Smooth muscle cell (in vitro differentiated cells): ENCODE results near the gene ZCCHC14. TPM values are rescaled to one million over a fixed set of nuclear protein-coding genes. Genes with fewer than 3 reads are reported as not detected.

ENCODE experiments used
- DNase-seq: peaks from one replicate; lab custom pipeline; 2025; ENCODE audit not compliant: unreplicated experiment; lab: John Stamatoyannopoulos, UW
- H2AFZ ChIP-seq: fragments of 200-600 bp; sonication (generic); 2 replicates; pipeline ENCODE4 v1.6.0; 2016; ENCODE audit warnings: antibody characterized with exemption, low read depth, mild to moderate bottlenecking
- H3F3A ChIP-seq: fragments of 200-600 bp; sonication (generic); 2 replicates; pipeline ENCODE4 v1.6.0; 2017; ENCODE audit warnings: antibody characterized with exemption, low read depth
- H3K27ac ChIP-seq: fragments of 200-600 bp; sonication (generic); 2 replicates; pipeline ENCODE4 v1.5.1; 2016; ENCODE audit warnings: low read depth, mild to moderate bottlenecking
- H3K27me3 ChIP-seq: fragments of 200-600 bp; sonication (generic); 2 replicates; pipeline ENCODE4 v1.6.1; 2016; ENCODE audit warnings: low read depth, mild to moderate bottlenecking
- H3K36me3 ChIP-seq: fragments of 200-600 bp; sonication (generic); 2 replicates; pipeline ENCODE4 v1.5.1; 2016; ENCODE audit warnings: low read depth
- H3K4me1 ChIP-seq: fragments of 200-600 bp; sonication (generic); 2 replicates; pipeline ENCODE4 v1.5.1; 2016; ENCODE audit warnings: low read depth
- H3K4me2 ChIP-seq: fragments of 200-600 bp; sonication (generic); 2 replicates; pipeline ENCODE4 v1.6.0; 2016; ENCODE audit warnings: mild to moderate bottlenecking
- H3K4me3 ChIP-seq: fragments of 200-600 bp; sonication (generic); 2 replicates; pipeline ENCODE4 v1.5.1; 2016; ENCODE audit warnings: mild to moderate bottlenecking
- H3K79me2 ChIP-seq: fragments of 200-600 bp; sonication (generic); 2 replicates; pipeline ENCODE4 v1.6.0; 2016; ENCODE audit warnings: low read depth, mild to moderate bottlenecking
- H3K9ac ChIP-seq: fragments of 200-600 bp; sonication (generic); 2 replicates; pipeline ENCODE4 v1.6.0; 2016; ENCODE audit warnings: low read depth
- H3K9me3 ChIP-seq: fragments of 200-600 bp; sonication (generic); replicated peaks from 2 replicates; pipeline ENCODE4 v1.5.1; 2016; ENCODE audit warnings: low read depth
- H4K20me1 ChIP-seq: fragments of 200-600 bp; sonication (generic); 2 replicates; pipeline ENCODE4 v1.6.0; 2016; ENCODE audit warnings: low read depth
- WGBS: methylation state at CpG from one replicate; pipeline ENCODE4 v1.1.7; 2016; ENCODE audit warnings: low lambda C conversion rate; 5-methylcytosine and 5-hydroxymethylcytosine counted together
- polyA plus RNA-seq: library from polyadenylated mRNA; unstranded; fragments of >200 nt; fragmentation: Nextera tagmentation; extraction: Ambion mirVana; gene quantifications from 2 replicates; pipeline ENCODE4 v1.2.1, GENCODE V29; 2016
- total RNA-seq: library from RNA; depleted of rRNA; stranded (reverse); fragments of >200 nt; gene quantifications from 2 replicates; pipeline ENCODE4 v1.2.3, GENCODE V29; 2014
- TF ChIP-seq, protein P1 (sequence below): fragments of 200-600 bp; sonication (generic); IDR thresholded peaks from 2 replicates; pipeline ENCODE4 v1.5.1; 2017; ENCODE audit warnings: borderline replicate concordance, mild to moderate bottlenecking, antibody characterized with exemption; ENCODE audit not compliant: insufficient read depth, poor library complexity, severe bottlenecking

The ZCCHC14 gene
- total and polyA plus RNA-seq, 2 experiments from 2014 or later = 4.6 to 8.5 TPM

DNA sequence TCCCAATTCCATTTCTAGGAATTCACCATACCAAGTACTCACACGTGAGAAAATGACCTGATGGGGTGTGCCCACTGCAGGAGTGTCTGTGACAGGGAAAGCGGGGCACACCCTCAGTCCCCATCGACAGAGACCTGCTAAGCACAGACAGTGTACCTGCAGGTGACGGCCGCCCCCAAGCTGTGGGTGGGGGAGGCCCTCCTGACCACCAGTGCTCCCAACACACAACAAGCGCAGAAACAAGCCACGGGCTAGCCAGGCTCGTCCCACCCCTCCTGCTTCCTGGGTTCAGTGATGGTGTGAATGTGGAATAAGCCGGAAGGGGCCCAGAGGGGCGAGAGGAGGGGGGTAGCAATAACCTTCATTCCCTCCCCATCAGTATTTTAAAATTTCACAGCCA, 31.9 kb downstream of the ZCCHC14 start:
- WGBS = 86% methylated on average over 10 of the region's 10 CpGs
- H3K36me3 ChIP-seq = no peaks in the 10 kb centered on the region
- no peaks in the 10 kb centered on the region for H3K27me3 ChIP-seq
- TF ChIP-seq, protein P1, sequence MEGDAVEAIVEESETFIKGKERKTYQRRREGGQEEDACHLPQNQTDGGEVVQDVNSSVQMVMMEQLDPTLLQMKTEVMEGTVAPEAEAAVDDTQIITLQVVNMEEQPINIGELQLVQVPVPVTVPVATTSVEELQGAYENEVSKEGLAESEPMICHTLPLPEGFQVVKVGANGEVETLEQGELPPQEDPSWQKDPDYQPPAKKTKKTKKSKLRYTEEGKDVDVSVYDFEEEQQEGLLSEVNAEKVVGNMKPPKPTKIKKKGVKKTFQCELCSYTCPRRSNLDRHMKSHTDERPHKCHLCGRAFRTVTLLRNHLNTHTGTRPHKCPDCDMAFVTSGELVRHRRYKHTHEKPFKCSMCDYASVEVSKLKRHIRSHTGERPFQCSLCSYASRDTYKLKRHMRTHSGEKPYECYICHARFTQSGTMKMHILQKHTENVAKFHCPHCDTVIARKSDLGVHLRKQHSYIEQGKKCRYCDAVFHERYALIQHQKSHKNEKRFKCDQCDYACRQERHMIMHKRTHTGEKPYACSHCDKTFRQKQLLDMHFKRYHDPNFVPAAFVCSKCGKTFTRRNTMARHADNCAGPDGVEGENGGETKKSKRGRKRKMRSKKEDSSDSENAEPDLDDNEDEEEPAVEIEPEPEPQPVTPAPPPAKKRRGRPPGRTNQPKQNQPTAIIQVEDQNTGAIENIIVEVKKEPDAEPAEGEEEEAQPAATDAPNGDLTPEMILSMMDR = no peak
- H2AFZ ChIP-seq = no peak overlapping the region
- peaks cover 22% of the 10 kb centered on the region for H3F3A ChIP-seq
- H3K27ac ChIP-seq = no peak overlapping the region
- H3K4me1 ChIP-seq = peaks cover 10% of the 10 kb centered on the region
- H3K9me3 ChIP-seq = no peaks in the 10 kb centered on the region
- peaks cover 57% of the 10 kb centered on the region for H4K20me1 ChIP-seq
- DNase-seq = no peak
- H3K4me3 ChIP-seq = no peak overlapping the region
- peaks cover 33% of the 10 kb centered on the region for H3K79me2 ChIP-seq
- no peak overlapping the region for H3K9ac ChIP-seq
- H3K4me2 ChIP-seq = no peak overlapping the region

DNA sequence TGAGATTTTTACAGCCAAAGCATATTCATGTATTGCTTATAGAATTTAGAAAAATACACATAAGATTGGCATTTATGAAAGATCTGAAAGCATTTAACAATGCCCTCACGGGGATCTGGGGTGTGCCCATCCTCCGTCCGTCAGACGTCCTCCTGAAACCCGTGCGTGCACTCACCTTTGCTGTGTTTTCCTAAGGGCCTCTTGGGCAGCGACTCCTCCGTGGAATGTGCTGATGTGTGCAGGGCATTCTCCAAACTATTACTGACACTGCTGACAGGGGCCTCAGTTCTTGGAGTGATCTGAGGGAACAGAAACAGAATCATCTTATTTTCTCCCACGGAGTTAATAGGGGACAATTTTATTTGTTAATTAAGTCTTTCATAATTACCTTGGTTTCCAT, 33.0 kb downstream of the ZCCHC14 start:
- no peak overlapping the region for H3K4me3 ChIP-seq
- no peak overlapping the region for H3K4me2 ChIP-seq
- H4K20me1 ChIP-seq = peaks cover 52% of the 10 kb centered on the region
- H2AFZ ChIP-seq = no peak overlapping the region
- H3K9ac ChIP-seq = no peak overlapping the region
- H3F3A ChIP-seq = peaks cover 17% of the 10 kb centered on the region
- no peaks in the 10 kb centered on the region for H3K4me1 ChIP-seq
- H3K27ac ChIP-seq = no peak overlapping the region
- TF ChIP-seq, protein P1 = no peak
- H3K9me3 ChIP-seq = no peaks in the 10 kb centered on the region
- DNase-seq = no peak
- 77% methylated on average over 9 of the region's 9 CpGs for WGBS
- H3K36me3 ChIP-seq = no peaks in the 10 kb centered on the region
- H3K79me2 ChIP-seq = peaks cover 37% of the 10 kb centered on the region
- H3K27me3 ChIP-seq = no peaks in the 10 kb centered on the region

DNA sequence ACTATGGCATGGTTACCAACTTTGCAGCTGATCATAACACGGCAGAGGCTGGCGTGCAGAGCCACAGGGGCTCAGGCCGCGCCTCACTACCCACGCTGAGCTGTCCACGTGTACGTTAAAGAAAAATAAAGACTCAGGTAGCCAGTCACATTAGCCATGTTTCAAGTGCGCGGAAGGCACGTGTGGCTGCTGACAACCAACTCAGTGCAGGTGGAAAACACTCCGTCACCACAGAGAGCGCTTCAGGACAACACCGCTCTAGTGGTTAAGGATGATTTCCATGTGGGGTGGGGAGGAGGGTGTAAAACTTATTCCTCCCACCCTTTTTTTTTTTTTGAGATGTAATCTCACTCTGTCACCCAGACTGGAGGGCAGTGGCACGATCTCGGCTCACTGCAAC, 33.8 kb downstream of the ZCCHC14 start:
- no peak for DNase-seq
- no peak overlapping the region for H3K27ac ChIP-seq
- WGBS = 94% methylated on average over 15 of the region's 15 CpGs

More for the DNA sequence above, 33.8 kb downstream of the ZCCHC14 start:
- TF ChIP-seq, protein P1 = no peak
- Histone ChIP-seq H2AFZ (no peak overlapping the region), H3K36me3 (no peaks in the 10 kb centered on the region), H3K9me3 (no peaks in the 10 kb centered on the region), H3K79me2 (peaks cover 41% of the 10 kb centered on the region), H4K20me1 (peaks cover 60% of the 10 kb centered on the region), H3K27me3 (no peaks in the 10 kb centered on the region), H3K4me1 (no peaks in the 10 kb centered on the region), H3F3A (peaks cover 12% of the 10 kb centered on the region), H3K4me2 (no peak overlapping the region), H3K9ac (no peak overlapping the region), H3K4me3 (no peak overlapping the region)
